T-cell (primary cell): ENCODE data around the gene RPL31. TPM values are rescaled to one million over a fixed set of nuclear protein-coding genes. Genes with fewer than 3 reads are reported as not detected.

ENCODE experiments used
- ATAC-seq, 4 experiments: fragments of 200-7000 bp in 3 of 4; fragments of 150-1000 bp in 1 of 4; cut with Tn5 transposase; replicated peaks in 1 of 4; 1 replicate in 3 of 4; 2 replicates in 1 of 4; pipeline ENCODE4 v1.10.0; 2021; ENCODE audit warnings: moderate library complexity in 3 of 4, mild to moderate bottlenecking in 2 of 4, moderate number of reproducible peaks in 1 of 4
- CTCF ChIA-PET, 2 donors: fragments of 300-600 bp; sonication (Branson Sonifier 250); formaldehyde crosslinking; loops; one replicate each; lab custom pipeline; 2022; ENCODE audit warnings: antibody characterized with exemption in 2 of 2; lab: Charles Lee
- POLR2A ChIA-PET, 2 donors: fragments of 300-600 bp; sonication (Branson Sonifier 250); formaldehyde crosslinking; loops; one replicate each; lab custom pipeline; 2022; ENCODE audit warnings: antibody characterized with exemption in 2 of 2; lab: Charles Lee
- DNase-seq, 35 experiments: peaks; one replicate each; pipeline versions ENCODE4 v3.0.0 to v3.0.0-alpha.2; 2013 to 2023
- H3K27ac ChIP-seq: one replicate; pipeline ENCODE4 v1.5.1; 2013; ENCODE audit warnings: low read length
- H3K27me3 ChIP-seq, 2 experiments: replicated peaks in 1 of 2; 1 replicate in 1 of 2; 2 replicates in 1 of 2; pipeline versions ENCODE4 v1.6.1 to v1.7.0; 2013; ENCODE audit warnings: low read length in 1 of 2, mixed read lengths in 1 of 2; ENCODE audit not compliant: control insufficient read depth in 2 of 2, insufficient read depth in 2 of 2; ENCODE audit errors: extremely low read depth in 1 of 2
- H3K36me3 ChIP-seq, 2 donors: 1 replicate in 1 of 2; 2 replicates in 1 of 2; pipeline versions ENCODE4 v1.6.1 to v1.7.0; 2013; ENCODE audit warnings: low read length in 1 of 2; ENCODE audit not compliant: control insufficient read depth in 2 of 2, insufficient read depth in 1 of 2; ENCODE audit errors: extremely low read depth in 1 of 2
- H3K4me1 ChIP-seq, 2 experiments: 1 replicate in 1 of 2; 2 replicates in 1 of 2; pipeline versions ENCODE4 v1.6.1 to v1.7.0; 2013; ENCODE audit warnings: low read length in 2 of 2, mixed read lengths in 1 of 2; ENCODE audit not compliant: insufficient read depth in 2 of 2, control insufficient read depth in 1 of 2; ENCODE audit errors: extremely low read depth in 1 of 2
- H3K4me3 ChIP-seq, 2 donors: 1 replicate in 1 of 2; 2 replicates in 1 of 2; pipeline versions ENCODE4 v1.5.1 to v1.7.0; 2013; ENCODE audit warnings: mild to moderate bottlenecking in 2 of 2, low read length in 1 of 2, moderate library complexity in 1 of 2; ENCODE audit not compliant: control insufficient read depth in 1 of 2; ENCODE audit errors: extremely low read depth in 1 of 2
- H3K9me3 ChIP-seq: 2 replicates; pipeline ENCODE4 v1.7.0; 2013
- H3K27ac Mint-ChIP-seq, 2 donors: one replicate each; pipeline ENCODE4 v1.8.0; 2020 to 2021; ENCODE audit warnings: mild to moderate bottlenecking in 2 of 2, mixed read lengths in 2 of 2
- H3K27me3 Mint-ChIP-seq, 2 donors: one replicate each; pipeline ENCODE4 v1.8.0; 2021 to 2022; ENCODE audit warnings: mixed read lengths in 2 of 2
- H3K36me3 Mint-ChIP-seq: one replicate; pipeline ENCODE4 v1.8.0; 2021; ENCODE audit warnings: mixed read lengths
- H3K4me1 Mint-ChIP-seq, 3 donors: one replicate each; pipeline ENCODE4 v1.8.0; 2020 to 2022; ENCODE audit warnings: mixed read lengths in 3 of 3, mild to moderate bottlenecking in 1 of 3
- H3K4me3 Mint-ChIP-seq, 3 donors: one replicate each; pipeline ENCODE4 v1.8.0; 2020 to 2022; ENCODE audit warnings: mild to moderate bottlenecking in 3 of 3, mixed read lengths in 3 of 3, moderate library complexity in 3 of 3
- H3K9me3 Mint-ChIP-seq, 3 donors: one replicate each; pipeline ENCODE4 v1.8.0; 2020 to 2022; ENCODE audit warnings: mixed read lengths in 3 of 3
- WGBS: methylation state at CpG from one replicate; pipeline ENCODE4 v1.1.5; 2013; ENCODE audit warnings: missing lambda C conversion rate; ENCODE audit not compliant: insufficient coverage; 5-methylcytosine and 5-hydroxymethylcytosine counted together
- total RNA-seq, 35 experiments: library from RNA in 6 of 35; stranded (reverse) in 6 of 35; fragments of 120-200 nt in 1 of 35; gene quantifications; one replicate each; pipeline versions ENCODE4 v1.2.1 to v1.2.4 and lab custom pipeline; 2013 to 2026

RPL31 gene
- total RNA-seq, 5 donors from 2014 or later (not counting 1 experiment from before 2014, with no cell fraction given) = 1,802 to 2,371 (median 2,279) TPM

DNA sequence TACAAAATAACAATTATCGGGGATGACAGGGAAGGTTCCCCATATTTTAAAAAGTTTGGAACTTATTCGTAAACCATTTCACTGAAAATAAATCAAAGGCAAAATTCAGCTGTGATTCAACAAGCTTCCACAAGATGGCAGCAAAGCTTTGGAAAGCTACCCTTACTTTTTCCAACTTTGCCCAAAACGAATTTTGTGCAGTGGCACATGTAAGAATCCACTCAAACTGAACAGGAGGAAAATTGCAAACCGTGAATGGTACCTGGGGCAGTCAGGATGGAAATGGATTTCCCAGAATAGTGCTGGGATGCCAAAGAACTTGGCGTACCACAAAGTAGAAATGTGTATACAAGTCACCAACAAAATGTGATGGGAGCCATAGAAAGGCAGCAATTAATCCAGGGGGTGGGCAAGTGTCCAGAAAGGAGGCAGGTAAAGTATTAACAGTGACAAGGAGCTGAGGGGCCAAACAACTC, 10.7 kb downstream of the RPL31 start:
- peaks cover 0 to 26% of the 10 kb centered on the region in 2 donors for H3K36me3 ChIP-seq
- peaks cover 15 to 24% (median 16%) of the 10 kb centered on the region in 3 donors for H3K4me1 Mint-ChIP-seq
- H3K9me3 Mint-ChIP-seq = no peaks in the 10 kb centered on the region
- H3K27ac Mint-ChIP-seq = peak overlapping the region in 1 of 2 donors; percentile 18
- peaks cover 16% of the 10 kb centered on the region for H3K36me3 Mint-ChIP-seq
- WGBS = 61% methylated on average over 4 of the region's 5 CpGs
- no peak overlapping the region for H3K4me3 ChIP-seq
- H3K27me3 Mint-ChIP-seq = no peaks in the 10 kb centered on the region
- H3K4me3 Mint-ChIP-seq = no peak overlapping the region
- H3K27ac ChIP-seq = no peak overlapping the region
- H3K4me1 ChIP-seq = no peaks in the 10 kb centered on the region
- ATAC-seq (no peak), DNase-seq (peak in 16 of 35 experiments; percentile 9 to 71 (median 16))
- no peaks in the 10 kb centered on the region for H3K9me3 ChIP-seq
- H3K27me3 ChIP-seq = no peaks in the 10 kb centered on the region
- ChIA-PET POLR2A (interaction anchor here in 1 of 2 donors (0.6 to 1.0 kb wide), 3 partner anchors 9 to 192 kb away, joined by 3 to 4 read pairs (median 3); no protein-coding TSS in a partner anchor), CTCF (interaction anchor here (0.6 to 1.6 kb wide), 19 partner anchors 9 to 1164 kb away, joined by 3 to 42 read pairs (median 4); partner anchors contain the start of genes CREG2 (in 1 of the 2), PDCL3 (in 1 of the 2) and RPL31 (in 1 of the 2))

DNA sequence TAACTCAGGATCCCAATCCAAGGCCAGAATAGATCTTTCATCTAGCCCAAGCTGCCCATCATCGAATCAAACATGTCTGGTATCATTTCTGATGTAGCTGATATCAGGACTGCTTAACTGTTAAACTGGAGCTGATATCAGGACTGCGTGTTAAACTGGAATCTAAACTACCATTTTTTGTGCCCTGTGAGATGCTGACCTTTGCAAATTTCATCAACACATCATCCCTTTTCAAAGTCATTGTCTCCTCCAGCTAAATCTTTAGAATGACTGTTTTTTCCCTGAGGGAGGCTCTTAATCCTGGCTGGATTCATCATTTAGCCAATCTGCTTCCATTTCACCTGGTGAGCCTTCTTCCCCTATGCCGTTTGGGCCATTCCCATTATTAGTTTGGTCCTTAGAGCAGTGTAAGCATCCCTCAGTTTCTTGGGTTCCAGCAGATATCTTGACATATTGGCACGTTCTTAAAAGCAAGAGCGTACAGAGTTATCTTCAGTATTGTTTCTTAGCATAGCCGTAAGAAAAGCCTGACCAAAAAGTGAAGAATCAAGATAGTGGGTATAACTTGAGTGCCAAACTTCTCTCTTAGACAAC, 12.3 kb downstream of the RPL31 start:
- Mint-ChIP-seq H3K9me3 (no peaks in the 10 kb centered on the region), H3K27ac (no peak overlapping the region), H3K4me1 (peaks cover 9 to 11% (median 9%) of the 10 kb centered on the region in 3 donors), H3K4me3 (no peak overlapping the region), H3K36me3 (peaks cover 12% of the 10 kb centered on the region), H3K27me3 (no peaks in the 10 kb centered on the region)
- no peak for ATAC-seq
- Histone ChIP-seq H3K27me3 (no peaks in the 10 kb centered on the region), H3K4me3 (no peak overlapping the region), H3K4me1 (no peaks in the 10 kb centered on the region), H3K36me3 (peaks cover 0 to 28% of the 10 kb centered on the region in 2 donors), H3K9me3 (no peaks in the 10 kb centered on the region), H3K27ac (no peak overlapping the region)
- DNase-seq = no peak
- CTCF ChIA-PET = interaction anchor here in 1 of 2 donors (0.7 kb wide), 3 partner anchors 8 to 12 kb away, joined by 3 to 6 read pairs (median 4); no protein-coding TSS in a partner anchor
- POLR2A ChIA-PET = no interaction called here
- 100% methylated on average over 1 of the region's 6 CpGs for WGBS

DNA sequence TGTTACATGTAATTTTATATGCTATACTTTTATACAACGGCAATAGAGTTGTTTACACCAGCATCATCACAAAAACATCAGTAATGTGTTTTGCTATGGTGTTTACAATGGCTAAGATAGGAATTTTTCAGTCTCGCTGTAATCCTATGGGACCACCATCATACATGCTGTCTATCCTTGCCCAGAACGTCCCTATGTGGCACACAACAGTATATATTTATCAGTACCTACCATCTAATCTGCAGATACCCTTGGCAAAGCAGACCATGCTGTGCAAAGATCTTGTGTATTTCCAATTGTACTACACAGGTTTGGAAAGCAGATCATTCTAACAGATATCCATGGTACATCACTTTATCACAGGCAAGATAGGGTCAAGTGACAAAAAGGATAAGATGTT, 15.3 kb downstream of the RPL31 start:
- H3K9me3 ChIP-seq = no peaks in the 10 kb centered on the region
- ATAC-seq = no peak
- ChIA-PET CTCF (interaction anchor here in 1 of 2 donors (0.7 kb wide), 1 partner anchor 1221 kb away, joined by 3 read pairs; no protein-coding TSS in a partner anchor), POLR2A (no interaction called here)
- peaks cover 4 to 6% (median 4%) of the 10 kb centered on the region in 3 donors for H3K4me1 Mint-ChIP-seq
- peaks cover 3 to 12% of the 10 kb centered on the region in 2 donors for H3K36me3 ChIP-seq
- H3K4me1 ChIP-seq = no peaks in the 10 kb centered on the region
- no peak for DNase-seq
- no peak overlapping the region for H3K27ac Mint-ChIP-seq
- H3K4me3 ChIP-seq = no peak overlapping the region
- no peaks in the 10 kb centered on the region for H3K27me3 ChIP-seq
- H3K27me3 Mint-ChIP-seq = no peaks in the 10 kb centered on the region
- no CpG with 5 or more reads among the region's 3 CpGs for WGBS
- H3K36me3 Mint-ChIP-seq = peaks cover 8% of the 10 kb centered on the region
- H3K4me3 Mint-ChIP-seq = no peak overlapping the region
- no peak overlapping the region for H3K27ac ChIP-seq
- no peaks in the 10 kb centered on the region for H3K9me3 Mint-ChIP-seq

DNA sequence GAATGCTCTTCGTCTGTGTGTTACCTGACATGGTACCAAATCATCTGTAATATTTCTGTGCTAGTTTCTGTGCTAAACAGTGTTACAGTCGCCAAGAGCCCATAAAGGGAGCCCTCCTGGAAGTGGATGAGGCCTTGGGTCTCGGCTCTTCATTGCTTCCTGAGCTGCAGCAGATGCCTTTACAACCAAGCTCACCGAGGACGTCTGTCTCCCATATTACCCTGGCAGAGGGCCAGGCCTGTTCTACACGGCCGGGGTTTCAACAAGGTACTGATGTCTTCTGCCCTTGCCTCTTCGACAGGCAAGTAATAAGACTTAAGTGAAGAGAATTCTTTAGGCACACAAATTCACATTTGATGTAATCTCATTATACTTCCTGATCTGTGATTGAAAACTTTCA, 16.8 kb downstream of the RPL31 start:
- H3K4me3 Mint-ChIP-seq = no peak overlapping the region

DNA sequence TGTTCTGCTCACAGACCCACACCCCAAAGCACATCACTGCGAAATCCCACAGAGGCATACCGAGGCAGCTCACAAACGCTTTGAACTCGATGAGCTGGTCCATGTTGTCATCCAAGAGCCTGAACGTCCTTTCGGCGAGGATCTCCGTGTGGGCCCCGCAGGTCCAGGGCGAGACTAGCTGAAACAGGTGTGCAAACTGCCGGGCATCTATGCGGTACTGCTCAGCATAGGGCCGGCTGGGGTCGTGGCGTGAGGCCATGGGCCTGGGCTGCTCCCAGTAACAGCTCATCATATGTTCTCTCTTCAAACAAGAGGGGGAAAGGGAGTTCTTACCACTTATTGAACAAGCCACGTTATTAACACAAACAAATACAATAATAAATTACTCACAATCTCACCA, 20.1 kb downstream of the RPL31 start:
- H3K36me3 Mint-ChIP-seq = peaks cover 3% of the 10 kb centered on the region
- peaks cover 3 to 9% of the 10 kb centered on the region in 2 donors for H3K36me3 ChIP-seq
- H3K27ac Mint-ChIP-seq = no peak overlapping the region
- H3K4me1 ChIP-seq = no peaks in the 10 kb centered on the region
- ATAC-seq (no peak), DNase-seq (no peak)
- H3K4me3 Mint-ChIP-seq = no peak overlapping the region
- no peaks in the 10 kb centered on the region for H3K9me3 Mint-ChIP-seq
- CTCF ChIA-PET = interaction anchor here in 1 of 2 donors (0.5 kb wide), 1 partner anchor 8 kb away, joined by 3 read pairs; no protein-coding TSS in a partner anchor
- POLR2A ChIA-PET = no interaction called here
- H3K9me3 ChIP-seq = no peaks in the 10 kb centered on the region
- H3K4me3 ChIP-seq = no peak overlapping the region
- no peak overlapping the region for H3K27ac ChIP-seq
- no peaks in the 10 kb centered on the region for H3K4me1 Mint-ChIP-seq
- H3K27me3 Mint-ChIP-seq = no peaks in the 10 kb centered on the region
- H3K27me3 ChIP-seq = no peaks in the 10 kb centered on the region
- WGBS = 94% methylated on average over 13 of the region's 16 CpGs

More for the DNA sequence above, 16.8 kb downstream of the RPL31 start:
- H3K27ac Mint-ChIP-seq = no peak overlapping the region
- no peak for DNase-seq
- peaks cover 8% of the 10 kb centered on the region for H3K36me3 Mint-ChIP-seq
- ChIA-PET POLR2A (no interaction called here), CTCF (no interaction called here)
- no peaks in the 10 kb centered on the region for H3K9me3 ChIP-seq
- no peak for ATAC-seq
- H3K27me3 Mint-ChIP-seq = no peaks in the 10 kb centered on the region
- no peak overlapping the region for H3K27ac ChIP-seq
- H3K4me1 ChIP-seq = no peaks in the 10 kb centered on the region
- peaks cover 3 to 9% of the 10 kb centered on the region in 2 donors for H3K36me3 ChIP-seq
- no peaks in the 10 kb centered on the region for H3K4me1 Mint-ChIP-seq
- no peak overlapping the region for H3K4me3 ChIP-seq
- 100% methylated on average over 2 of the region's 8 CpGs for WGBS
- no peaks in the 10 kb centered on the region for H3K27me3 ChIP-seq
- no peaks in the 10 kb centered on the region for H3K9me3 Mint-ChIP-seq

DNA sequence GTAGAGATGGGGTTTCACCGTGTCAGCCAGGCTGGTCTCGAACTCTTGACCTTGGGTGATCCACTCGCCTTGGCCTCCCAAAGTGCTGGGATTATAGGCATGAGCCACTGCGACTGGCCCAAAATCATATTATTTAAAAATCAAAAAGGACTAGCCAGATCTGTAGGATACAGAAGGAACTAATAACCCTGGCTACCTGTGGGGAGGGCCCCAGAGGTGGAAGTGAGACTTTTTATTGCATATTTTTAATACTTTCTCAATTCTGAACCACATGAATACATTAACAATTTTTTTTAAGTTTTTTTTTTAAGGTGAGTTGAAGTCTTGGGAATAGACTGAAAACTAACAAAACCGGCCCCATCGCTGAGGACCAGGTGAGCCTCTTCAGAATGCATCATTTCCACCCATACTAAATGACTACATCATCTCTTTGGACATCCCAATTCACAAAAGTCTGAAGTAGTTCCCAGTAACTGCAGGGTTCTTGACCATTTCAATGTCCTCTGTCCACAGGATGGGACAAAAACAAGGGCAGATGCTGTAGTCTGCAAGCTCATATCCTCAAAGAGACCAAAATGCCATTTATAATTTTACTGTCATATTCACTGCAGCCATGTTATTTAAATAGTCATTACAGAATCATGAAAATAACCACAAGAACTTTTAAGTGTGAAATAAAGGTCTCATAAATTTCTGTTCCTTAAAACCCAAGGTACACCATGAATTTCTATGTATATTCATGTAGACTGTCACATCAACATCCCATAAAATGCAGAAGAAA, 21.4 kb downstream of the RPL31 start:
- Mint-ChIP-seq H3K4me3 (no peak overlapping the region), H3K27ac (no peak overlapping the region), H3K9me3 (no peaks in the 10 kb centered on the region), H3K36me3 (peaks cover 3% of the 10 kb centered on the region), H3K4me1 (no peaks in the 10 kb centered on the region), H3K27me3 (no peaks in the 10 kb centered on the region)
- Histone ChIP-seq H3K36me3 (peaks cover 3 to 6% of the 10 kb centered on the region in 2 donors), H3K4me3 (no peak overlapping the region), H3K27me3 (peaks cover 0 to 3% of the 10 kb centered on the region in 2 experiments), H3K9me3 (no peaks in the 10 kb centered on the region), H3K27ac (no peak overlapping the region), H3K4me1 (no peaks in the 10 kb centered on the region)
- no peak for ATAC-seq
- DNase-seq = no peak
- CTCF ChIA-PET = no interaction called here
- POLR2A ChIA-PET = no interaction called here
- 100% methylated on average over 2 of the region's 6 CpGs for WGBS
